NCI-H82 (cell line): ENCODE data around the gene TTN.

Source experiments
- DNase-seq: peaks from one replicate; lab custom pipeline; 2025; lab: John Stamatoyannopoulos, UW

Gene TTN

DNA sequence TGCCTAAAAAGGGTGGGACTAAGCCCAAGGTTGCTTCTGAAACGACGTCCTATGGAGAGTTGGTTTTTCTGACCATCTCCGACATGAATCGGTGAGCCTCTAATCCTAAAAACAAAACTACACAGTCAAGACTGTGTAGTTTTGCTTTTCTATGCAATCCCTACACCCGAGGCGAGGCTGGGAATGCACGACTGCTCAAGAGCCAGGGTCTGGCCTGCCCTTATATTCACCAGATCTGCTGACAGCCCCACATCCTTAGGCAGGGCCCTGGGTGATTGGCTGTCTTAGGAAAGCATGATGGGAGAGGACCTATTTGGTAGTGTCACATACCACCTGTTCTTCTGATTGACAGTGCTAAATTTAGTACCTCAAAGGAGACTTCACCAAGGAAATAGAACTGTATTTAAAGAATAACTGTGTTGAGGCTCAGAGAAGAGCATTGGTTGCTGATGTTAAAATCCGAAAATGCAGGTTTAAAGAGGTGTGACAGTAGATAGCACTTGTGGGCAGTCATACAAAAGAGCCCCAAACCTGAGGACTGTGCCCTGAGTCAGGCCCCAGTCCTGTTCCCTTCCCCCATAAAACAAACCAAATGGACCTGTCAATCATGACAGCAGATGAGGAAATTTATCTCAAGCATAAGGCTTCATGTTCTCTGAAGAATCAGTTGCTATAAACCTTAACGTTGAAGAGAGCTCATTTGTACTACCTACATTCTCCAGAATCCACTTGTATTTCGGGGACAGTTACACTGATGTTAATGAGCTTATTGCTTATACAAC is at the start of gene TTN:
TTN (minus strand) TSS at position 197 of the 782 bp plus-strand sequence. CDS start 2,781 bp downstream, outside the sequence.
- DNase-seq, result no peak

DNA sequence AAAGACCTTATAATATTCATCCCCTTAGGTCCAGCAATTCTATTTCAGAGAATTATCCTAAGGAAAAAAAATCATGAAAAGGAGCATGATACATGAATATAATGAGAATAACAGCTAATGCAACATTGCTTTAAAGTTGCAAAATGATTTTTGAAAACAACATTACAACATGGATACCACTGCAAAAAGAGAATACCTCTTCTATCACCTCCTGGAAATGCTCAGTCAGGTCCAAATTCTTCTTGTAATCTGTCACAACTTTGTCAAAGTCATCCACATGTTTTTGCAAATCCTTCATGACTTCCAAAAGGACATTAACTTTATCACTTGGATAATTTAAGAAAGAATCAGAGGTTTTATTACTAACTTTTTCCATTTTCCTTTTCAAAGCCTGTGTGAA is 47.9 kb upstream of the TTN start:
- DNase-seq, result no peak

DNA sequence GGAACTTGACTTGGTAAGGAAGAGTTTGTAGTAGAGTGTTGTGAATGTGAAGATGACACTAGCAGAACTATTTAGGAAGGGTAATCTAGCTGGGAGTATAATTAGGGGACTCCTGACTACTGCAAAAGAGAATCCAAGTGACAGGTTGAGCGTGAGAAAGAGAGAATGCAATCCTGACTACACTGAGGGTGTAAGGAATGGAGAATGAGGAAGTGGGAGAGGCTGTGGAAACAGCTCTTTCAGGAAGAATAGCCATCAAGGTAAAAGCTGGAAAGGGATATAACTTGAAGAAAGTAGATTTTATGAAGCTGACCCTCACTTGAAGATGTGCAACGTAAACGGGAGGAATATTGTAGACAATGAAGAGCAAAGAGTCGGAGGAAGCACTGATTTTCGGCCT is 41.1 kb upstream of the TTN start:
- no peak for DNase-seq

DNA sequence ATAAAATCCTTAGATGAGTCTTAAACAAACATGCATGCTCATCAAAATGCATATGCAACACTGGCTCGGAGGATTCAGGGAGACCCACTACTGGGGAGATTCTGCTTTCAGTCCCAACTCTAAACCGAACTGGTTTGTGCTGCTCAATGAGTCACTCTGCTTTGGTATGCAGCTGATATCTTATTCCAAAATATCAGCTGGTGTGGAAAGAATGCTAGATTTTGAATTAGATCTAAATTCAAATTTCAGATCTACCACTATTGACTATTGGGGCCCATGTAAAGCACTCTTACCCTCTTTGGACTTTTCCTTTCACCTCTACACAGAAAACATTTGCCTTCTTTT is 39.2 kb upstream of the TTN start:
- no peak for DNase-seq

DNA sequence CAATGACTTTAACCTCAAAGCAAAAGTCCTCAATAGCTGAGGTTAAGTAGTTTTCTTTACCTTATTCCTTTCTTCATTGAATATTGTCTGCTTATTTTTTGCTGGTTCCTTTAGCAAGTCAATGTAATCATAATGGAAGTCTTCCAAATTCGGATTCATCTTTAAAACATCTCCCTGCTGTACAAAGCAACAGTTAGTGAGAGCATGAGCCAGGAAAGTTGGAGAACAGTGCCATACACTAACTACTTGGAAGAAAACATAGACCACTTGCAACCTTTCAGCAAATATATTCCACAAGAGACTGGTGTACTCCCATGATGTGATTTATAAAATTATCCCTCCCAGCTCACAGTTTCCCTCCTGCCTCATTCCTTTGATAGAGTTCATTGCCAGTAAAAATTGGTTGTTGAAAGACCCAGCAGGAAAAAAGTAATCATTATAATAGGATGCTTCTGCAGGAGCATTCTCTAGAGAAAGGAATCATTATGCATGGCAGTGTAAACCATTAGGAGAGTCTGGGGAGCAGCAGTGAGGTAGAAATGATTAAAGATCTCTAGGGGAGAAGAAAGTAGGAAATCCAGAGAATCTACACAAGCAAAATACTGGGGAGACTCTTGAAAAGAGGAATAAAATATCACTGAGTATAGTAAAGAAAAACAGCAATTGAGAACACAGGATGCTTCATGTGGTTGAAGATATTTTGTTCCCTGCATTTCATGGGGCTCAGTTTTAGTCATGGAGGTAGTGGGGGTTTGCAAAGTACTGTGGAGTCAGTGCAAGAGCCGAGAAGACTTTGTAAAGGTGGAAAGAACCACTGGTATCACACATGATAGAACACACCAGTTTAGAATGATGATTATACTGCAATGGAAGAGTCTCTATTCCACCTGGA is 38.6 kb upstream of the TTN start:
- DNase-seq, result no peak

DNA sequence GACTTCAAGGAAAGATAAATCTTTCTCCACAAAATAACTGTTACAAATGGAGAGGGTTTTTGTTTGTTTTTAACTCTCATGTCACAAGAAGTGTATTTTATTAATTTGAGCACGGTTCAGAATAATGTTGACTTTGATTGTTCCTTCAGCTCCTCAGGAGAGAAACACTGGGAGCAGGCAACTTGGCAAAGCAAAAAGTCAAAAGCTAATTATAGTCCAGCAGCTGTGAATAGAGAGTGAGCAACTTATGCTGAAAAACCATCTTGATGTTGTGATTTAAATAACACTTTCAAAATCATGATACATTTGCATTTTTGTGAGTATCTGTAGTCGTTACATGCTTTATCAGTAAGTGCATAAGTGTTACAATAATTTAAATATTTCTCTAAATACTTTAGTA is 37.5 kb upstream of the TTN start:
- DNase-seq, result no peak

DNA sequence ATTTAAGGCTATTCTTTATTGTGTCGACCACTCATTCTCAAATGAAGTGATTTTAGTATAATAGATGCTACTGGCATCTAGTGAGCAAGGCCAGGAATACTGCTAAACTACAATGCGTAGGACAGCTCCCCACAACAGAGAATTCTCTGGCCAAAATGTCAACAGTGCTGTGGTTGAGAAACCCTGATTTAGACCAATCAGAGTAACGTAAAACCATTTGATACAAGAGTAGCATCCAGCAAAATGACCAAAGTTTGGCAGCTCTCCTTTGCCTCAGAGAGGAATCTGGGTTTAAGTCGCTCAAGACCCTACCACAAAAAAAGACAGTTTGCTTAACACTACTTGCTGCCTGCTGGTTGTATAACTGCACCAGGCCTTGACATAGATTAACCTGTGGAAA is 37.0 kb upstream of the TTN start:
- DNase-seq, result no peak

DNA sequence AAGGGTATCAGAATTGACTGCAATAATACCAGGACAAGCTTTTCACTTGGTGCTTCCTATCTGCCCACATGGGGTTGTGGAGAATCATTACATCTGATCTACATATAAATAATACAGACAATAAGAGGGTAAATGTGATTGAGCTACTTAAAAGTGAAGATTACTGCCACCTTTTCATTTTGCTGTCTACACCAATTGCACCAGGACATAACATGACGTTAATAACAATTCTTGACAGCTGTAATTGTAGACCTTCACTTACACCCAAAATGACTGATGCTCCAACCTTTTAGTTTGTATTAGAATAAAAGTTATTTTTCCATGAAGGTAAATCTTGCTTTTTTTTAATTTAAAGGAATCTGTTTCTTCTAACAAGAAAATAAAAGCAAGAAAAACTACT is 36.5 kb upstream of the TTN start:
- no peak for DNase-seq

DNA sequence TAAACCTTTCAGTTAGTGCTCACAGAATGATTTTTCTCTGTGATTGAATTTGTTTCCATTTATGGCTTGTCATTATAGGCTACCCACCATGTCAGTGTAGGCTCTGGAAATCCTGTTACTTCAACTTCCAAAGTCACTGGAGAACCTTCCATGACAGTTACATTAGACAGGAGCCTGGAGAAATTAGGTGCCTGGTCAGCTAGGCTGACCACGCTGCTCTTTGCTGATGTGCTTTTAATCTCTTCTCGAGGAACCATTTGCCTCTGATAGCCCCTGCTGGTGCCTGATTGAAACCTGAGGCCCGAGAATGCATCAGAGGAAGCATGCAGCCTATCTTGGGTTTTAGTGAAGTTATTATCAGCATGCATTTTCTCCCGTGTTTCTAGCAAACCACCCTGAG is 29.6 kb upstream of the TTN start:
- no peak for DNase-seq

DNA sequence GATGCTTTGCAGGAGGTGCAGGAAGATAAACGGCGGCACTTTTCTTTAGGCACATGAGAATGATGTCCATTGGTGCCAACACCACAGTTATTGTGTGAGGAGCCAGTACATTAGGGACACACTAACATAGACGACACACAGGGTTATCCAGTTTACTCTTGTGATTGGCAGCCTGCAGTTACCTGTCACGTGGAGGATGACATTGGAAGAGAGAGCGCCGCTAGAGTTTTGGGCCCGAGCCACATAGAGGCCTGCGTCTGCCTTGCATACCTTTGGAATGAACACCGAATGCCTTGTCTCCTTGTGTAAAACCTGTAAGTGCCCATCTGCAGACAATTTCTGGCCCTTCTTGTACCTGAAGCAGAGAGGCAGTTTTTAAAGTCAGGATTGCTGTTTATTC is 26.9 kb upstream of the TTN start:
- no peak for DNase-seq

DNA sequence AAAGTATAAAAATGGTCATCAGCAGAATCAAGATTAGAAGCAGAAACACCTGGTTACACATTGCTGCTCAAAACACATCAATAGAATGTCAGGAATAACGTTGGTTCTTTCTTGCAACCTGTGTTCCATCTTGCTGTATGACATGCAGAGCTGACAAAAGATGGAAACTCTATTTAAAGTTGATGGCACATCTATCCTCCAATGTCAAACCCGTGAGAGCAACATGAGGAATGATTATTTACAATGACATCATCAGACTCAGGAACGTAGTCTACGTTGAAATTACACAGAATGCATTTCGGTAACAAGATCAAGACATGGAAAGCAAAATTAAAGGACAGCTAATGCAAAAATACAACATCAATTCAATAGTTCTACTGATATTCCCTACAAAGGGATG is 26.2 kb upstream of the TTN start:
- DNase-seq, result no peak

DNA sequence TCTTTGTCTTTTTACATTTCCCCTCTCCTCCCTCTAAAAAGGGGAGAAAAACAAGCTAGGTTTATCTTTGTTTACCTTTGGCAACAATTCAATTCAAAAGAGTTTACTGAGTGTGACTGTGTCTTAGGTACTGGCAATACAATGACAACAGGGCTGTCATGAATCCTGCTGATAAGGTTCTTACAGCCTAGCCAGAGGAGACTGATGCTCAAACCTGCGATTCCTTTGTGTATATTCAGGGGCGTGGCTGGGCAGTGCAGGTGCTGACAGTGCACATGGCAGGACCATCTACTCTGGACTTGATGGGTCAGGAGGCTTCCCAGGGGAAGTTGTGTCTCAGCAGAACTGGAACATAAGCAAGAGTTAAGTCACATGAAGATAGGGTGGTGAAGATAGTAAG is 23.2 kb upstream of the TTN start:
- DNase-seq, result no peak

DNA sequence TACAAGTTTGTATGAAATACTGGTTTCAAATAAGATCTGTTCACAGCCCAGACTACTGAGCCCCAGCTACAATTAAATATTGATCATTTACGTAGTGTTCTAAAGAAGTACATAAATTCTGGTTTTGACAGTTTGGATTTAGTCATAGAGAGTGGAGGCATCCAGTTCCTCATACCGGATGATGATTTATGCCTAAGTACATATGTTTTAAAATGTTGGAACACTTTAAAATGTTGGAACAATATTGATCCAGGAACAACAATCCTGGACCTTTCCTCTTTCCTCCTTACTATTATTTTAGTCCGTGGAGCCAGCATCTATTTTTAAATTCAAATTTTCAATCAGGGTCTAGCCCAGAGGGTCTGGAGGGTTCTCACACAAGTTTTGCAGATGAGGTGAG is 22.8 kb upstream of the TTN start:
- DNase-seq, result no peak

DNA sequence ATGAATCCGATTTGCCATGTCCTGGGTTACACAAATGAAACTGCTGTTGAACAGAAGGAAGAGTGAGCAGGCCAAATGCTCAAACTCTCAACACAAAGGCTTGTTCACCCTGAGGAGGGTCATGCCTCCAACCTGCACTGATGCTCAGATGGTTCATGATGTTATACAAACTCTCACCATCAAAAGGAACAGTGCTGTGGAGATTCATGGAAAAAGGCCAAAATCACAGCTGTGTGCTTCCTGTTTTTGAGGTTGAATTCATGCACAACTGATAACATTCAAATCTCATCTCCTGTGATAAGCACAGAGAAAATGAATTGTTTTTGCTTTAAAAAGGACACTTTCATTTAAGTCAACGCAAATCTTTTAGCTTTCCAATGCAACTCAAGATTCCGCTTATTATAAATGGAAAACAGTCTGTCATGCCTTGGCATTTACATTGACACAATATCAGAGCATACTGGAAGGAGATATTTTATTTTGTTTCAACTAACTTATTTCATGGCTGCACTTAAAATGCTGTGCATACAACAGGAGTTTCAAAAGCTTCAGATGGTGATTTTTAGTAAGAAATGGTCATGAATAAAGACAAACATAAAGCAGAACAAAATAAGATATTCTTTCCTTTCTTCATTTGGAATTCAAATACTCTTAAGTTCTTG is 22.2 kb upstream of the TTN start:
- no peak for DNase-seq

DNA sequence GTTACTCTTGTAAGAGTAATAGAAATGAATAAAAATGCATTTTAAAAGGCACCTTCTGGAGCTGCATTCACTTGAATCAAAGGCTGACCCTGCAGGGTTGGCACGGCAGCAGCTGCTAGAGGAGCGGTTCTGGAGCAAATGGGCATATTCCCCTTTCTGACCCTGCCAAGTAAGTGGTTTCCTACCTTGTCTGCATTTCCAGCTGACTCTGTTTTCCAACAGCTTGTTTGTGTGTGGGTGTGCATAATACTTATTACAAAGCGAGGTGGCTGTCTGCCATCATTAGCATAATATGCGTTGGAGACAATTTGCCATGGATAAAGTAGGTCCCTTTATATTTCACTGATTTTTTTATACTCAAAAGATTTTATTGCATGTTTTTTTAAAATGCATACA is 21.3 kb upstream of the TTN start:
- DNase-seq, result no peak

DNA sequence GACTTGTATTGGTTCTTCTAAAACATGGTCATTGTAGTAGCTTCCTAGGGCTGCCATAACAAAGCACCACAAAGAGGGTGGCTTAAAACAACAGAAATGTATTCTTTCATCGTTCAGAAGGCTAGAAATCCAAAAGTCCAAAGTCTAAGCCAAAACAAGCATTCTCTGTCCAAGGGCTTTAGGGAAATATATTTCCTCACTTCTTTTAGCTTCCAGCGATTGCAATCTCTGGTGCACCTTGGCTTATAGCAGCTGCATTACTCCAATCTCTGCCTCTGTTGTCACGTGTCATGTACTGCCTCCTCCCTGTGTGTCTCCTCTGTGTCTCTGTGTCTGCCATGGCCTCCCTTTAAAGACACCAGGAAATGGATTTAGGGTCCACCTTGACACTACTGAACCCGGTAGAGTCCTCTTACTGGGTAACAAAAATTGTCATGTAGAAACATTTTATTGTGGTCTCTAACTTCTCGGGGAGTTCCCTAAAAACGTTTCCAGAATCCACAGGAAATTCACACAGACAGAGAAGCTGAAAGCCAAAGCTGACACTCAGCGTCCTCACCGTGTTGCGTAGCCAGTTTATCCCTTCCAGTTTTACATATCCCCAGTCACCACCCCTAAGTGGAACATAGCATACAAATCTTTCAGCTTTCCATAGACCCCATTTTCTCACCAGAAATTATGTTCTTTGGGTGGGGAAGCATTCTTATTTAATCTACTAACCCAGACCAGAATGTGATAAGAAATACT is 20.7 kb upstream of the TTN start:
- no peak for DNase-seq

DNA sequence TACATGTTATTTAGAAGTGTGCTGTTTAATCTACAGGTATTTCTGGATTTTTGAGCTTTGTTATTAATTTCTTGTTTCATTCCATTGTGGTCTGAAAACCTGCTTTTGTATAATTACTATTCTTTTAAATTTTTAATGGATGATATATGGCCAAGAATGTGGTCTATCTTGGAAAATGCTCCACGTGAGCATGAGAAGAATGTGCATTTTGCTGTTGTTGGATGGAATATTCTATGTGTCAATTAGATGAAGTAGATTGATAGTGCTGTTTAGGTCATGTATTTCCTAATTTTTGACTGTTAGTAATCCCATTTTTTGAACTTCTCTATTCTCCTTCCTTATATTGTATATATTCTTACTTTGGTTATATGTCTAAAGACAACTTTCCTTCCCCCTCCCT is 19.9 kb upstream of the TTN start:
- DNase-seq, result no peak

DNA sequence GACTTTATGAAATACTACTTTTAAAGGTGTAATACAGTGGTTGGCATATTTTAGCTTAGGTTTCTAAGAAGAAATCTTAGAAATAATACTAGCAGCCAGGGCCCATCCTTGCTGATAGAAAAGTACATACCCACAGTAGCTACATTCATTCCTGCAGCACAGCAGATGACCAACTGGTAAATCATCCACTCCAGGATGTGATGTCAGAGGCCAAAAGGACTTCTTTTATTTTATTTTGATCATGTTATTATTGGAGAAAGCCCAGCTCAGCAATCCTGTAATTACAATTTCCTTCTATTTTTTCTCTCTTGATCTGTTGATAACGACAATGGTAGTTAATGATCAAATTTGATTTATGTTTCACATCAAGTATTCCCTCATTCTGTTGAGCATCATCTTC is 18.0 kb upstream of the TTN start:
- no peak for DNase-seq

DNA sequence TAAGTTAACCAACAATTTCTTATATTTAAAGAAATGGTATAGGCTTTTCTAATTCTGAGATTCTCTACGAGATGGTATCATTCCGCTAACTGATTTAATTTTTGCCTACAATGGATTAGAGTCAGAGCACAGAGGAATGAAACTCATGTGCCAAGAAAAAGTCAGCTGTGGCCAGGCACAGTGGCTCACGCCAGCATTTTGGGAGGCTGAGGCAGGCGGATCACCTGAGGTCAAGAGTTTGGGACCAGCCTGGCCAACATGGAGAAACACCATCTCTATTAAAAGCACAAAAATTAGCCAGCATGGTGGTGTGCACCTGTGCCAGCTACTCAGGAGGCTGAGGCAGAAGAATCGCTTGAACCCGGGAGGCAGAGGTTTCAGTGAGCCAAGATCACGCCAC is 17.0 kb upstream of the TTN start:
- no peak for DNase-seq

DNA sequence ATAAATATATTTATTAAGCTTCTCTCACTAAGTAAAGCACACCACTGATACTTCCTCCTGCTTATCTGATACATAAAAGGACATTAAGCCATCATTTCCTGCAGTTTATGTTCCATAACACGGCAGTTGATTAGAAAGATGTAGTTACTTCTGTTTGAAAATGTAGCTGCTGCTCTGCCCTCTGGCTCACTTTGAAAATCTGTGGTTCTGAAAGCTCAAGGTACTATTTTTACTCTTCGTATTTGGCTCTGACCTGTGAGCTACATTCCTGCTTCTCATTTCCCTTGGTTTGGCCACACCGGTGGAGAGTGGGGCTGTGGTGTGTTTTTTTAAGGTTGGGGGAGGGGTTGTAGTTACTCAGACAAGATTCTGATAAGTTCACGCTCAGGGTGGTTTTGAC is 12.8 kb upstream of the TTN start:
- DNase-seq, result no peak

DNA sequence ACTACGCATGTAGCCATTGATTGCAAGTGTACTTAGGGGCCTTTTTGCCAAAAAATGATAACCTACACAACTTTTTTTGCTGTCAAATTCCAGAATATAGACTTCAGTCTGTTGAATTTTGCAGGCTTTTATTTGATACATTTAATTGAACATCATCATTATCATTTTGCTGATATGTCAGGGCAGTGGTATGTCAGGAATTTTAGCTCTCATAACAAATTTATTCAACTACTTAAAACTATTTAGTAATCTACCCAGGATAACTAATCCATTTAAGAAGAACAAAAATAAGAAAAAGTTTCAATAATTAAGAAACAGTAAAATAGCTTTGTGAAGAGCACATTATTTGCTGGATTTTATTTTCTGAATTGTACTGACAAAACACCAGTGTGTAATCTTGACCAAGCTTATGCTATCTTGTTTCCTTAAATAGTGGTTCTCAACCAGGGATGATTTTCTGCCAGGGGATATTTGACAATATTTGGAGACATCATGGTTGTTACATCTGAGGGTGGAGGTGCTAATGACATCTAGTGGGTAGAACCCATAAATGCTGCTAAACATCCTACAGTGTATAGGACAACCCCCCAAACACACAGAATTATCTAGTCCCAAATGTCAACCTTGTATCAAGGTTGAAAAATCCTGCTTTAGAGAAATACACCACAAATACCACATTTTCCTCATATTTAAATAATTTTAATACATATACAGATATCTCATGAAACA is 12.1 kb upstream of the TTN start:
- DNase-seq, result no peak

DNA sequence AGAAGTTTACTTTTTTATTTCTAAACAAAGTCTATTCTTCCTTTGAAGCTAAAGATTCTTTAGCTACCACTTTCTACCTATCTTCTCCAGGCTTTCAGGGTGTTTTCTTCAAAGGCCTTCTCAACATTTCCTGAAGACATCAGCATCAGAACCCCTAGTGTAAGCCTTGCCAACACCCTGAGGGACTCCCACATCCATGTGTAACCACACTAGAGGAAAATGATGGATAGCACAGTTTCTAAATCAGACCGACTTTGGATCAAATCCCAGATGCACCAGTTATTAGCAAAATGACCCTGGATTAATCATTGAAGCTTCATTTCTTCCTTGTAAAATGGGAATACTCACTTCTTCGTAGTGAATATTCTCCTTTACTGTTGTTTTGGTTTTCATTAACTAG is 4.7 kb upstream of the TTN start:
- DNase-seq, result no peak
